Natural killer cell (primary cell): Measurements from ENCODE around the gene UQCRHL. TPM values are rescaled to one million over a fixed set of nuclear protein-coding genes. Genes with fewer than 3 reads are reported as not detected.

Experiments
- ATAC-seq, 3 donors: fragments of 150-1000 bp in 2 of 3; fragments of 200-7000 bp in 1 of 3; cut with Tn5 transposase; 1 replicate in 1 of 3; 2 replicates in 2 of 3; pipeline ENCODE4 v1.10.0; 2021; ENCODE audit warnings: mild to moderate bottlenecking in 2 of 3, moderate library complexity in 2 of 3
- DNase-seq, 2 donors: peaks; one replicate each; pipeline versions ENCODE4 v3.0.0 to v3.0.0-alpha.2; 2013 to 2021; ENCODE audit warnings: mixed read lengths in 1 of 2
- H3K27ac ChIP-seq: one replicate; pipeline ENCODE4 v1.5.1; 2013; ENCODE audit warnings: mild to moderate bottlenecking, low read length
- H3K27me3 ChIP-seq: one replicate; pipeline ENCODE4 v1.6.1; 2013; ENCODE audit warnings: low read length; ENCODE audit not compliant: control insufficient read depth, insufficient read depth
- H3K36me3 ChIP-seq: one replicate; pipeline ENCODE4 v1.6.1; 2013; ENCODE audit warnings: low read length; ENCODE audit not compliant: control insufficient read depth, insufficient read depth
- H3K4me1 ChIP-seq: one replicate; pipeline ENCODE4 v1.6.1; 2013; ENCODE audit warnings: low read length; ENCODE audit not compliant: control insufficient read depth, insufficient read depth
- H3K4me3 ChIP-seq: one replicate; pipeline ENCODE4 v1.5.1; 2013; ENCODE audit warnings: low read length
- H3K9me3 ChIP-seq: one replicate; pipeline ENCODE4 v1.6.1; 2013; ENCODE audit warnings: low read length; ENCODE audit not compliant: control insufficient read depth, insufficient read depth
- H3K27ac Mint-ChIP-seq, 2 donors: one replicate each; pipeline ENCODE4 v1.8.0; 2022; ENCODE audit warnings: mild to moderate bottlenecking in 2 of 2, mixed read lengths in 2 of 2, moderate library complexity in 1 of 2
- H3K27me3 Mint-ChIP-seq, 2 donors: one replicate each; pipeline ENCODE4 v1.8.0; 2022; ENCODE audit warnings: low read depth in 2 of 2, mixed read lengths in 2 of 2
- H3K36me3 Mint-ChIP-seq: one replicate; pipeline ENCODE4 v1.8.0; 2022; ENCODE audit warnings: mixed read lengths
- H3K4me1 Mint-ChIP-seq, 2 donors: one replicate each; pipeline ENCODE4 v1.8.0; 2022; ENCODE audit warnings: mixed read lengths in 2 of 2
- H3K4me3 Mint-ChIP-seq: one replicate; pipeline ENCODE4 v1.8.0; 2022; ENCODE audit warnings: mild to moderate bottlenecking, moderate library complexity, mixed read lengths
- H3K9me3 Mint-ChIP-seq, 2 donors: one replicate each; pipeline ENCODE4 v1.8.0; 2022; ENCODE audit warnings: mixed read lengths in 2 of 2
- WGBS: methylation state at CpG from one replicate; pipeline ENCODE4 v1.1.7; 2013; ENCODE audit warnings: missing lambda C conversion rate; ENCODE audit not compliant: insufficient coverage; 5-methylcytosine and 5-hydroxymethylcytosine counted together
- intact Hi-C: fragments of 100-400 bp; cut with micrococcal nuclease; formaldehyde crosslinking; loops from one replicate; pipeline ENCODE4 v1.14.2; 2022
- total RNA-seq, 4 donors: library from RNA; stranded (reverse); fragments of 120-200 nt in 1 of 4; gene quantifications; one replicate each; pipeline versions ENCODE4 v1.2.3 to v1.2.4, GENCODE V29; 2013 to 2022
- TF ChIP-seq, protein P1 (sequence below): fragments of 200-600 bp; IDR thresholded peaks from one replicate; pipeline ENCODE4 v1.8.0; 2022; ENCODE audit warnings: antibody characterized with exemption

Gene UQCRHL
- total RNA-seq, 3 donors from 2014 or later (not counting 1 experiment from before 2014, with no cell fraction given) = 0.87 to 1.2 (median 1.0) TPM

DNA sequence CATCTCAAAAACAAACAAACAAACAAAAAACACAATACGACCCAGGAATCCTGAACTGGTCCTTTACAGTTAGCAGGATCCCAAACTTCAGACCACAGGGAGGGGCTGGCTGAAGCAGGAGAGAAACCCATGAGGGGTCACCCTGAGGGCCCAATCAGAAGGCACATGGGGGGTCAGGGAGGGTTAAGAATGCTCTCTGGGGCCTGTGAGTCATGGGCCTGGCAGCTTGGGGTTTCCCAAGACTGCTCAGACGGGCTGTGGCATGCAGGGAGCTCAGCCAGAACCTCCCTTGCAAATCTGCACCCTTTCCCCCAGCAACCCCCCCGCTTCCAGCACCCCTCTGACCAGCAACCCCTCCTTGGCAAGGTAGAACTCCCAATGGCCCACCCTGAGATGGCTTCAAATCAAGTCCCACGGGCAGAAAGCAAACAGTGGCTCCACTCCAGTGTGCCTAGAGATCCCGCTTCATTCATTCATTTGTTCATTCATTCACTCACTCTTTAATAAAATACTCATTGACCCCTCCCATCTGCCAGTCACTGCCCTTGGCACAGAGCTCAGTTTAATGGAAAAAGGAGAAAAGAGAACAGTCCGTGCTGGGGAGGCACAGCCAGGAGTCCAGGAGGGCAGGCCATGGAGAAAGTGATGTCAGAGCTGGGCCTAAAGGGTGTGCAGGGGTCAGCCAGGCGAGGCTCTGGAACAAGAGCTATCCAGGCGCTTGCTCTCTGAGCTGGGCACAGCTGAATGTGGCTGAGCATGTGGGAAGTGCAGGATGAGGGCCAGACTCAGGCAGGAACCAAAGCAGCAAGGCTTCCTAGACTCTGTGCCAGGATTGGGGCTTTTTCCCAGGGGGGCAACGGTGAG is 8.2 kb downstream of the UQCRHL start:
- 68% methylated on average over 9 of the region's 9 CpGs for WGBS
- H3K27me3 Mint-ChIP-seq = peaks cover 0 to 16% of the 10 kb centered on the region in 2 donors

DNA sequence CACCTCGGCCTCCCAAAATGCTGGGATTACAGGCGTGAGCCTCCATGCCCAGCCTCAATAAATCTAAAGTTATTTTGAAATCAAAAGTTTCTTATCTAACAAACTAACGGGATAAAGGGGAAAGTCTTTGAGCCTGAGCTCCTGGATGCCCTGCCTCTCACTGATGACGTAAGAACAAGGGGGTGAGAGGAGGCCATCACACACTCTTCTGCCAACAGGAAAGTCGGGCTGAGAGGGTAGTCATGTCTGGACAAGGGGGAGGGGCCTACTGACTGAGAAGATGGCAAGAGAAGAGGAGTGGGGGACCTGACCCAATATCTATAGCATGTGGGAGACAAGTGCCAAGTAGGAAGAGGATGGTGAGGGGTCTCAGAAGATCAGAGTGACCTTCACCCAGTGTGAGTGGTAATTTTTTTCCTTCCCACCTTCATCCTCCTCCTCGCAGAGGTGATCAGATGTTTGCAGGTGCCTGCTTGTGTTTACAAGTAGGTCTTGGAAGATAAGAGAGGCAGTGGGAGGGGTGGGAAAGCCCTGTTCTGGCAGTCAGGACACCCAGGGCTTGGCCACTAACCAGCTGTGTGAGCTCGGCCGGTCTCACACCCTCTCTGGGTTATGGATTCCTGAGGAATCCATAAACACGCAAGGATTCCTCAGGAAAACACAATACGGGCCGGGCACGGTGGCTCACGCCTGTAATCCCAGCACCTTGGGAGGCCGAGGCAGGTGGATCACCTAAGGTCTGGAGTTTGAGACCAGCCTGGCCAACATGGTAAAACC is 9.6 kb downstream of the UQCRHL start:
- H3K9me3 Mint-ChIP-seq = no peaks in the 10 kb centered on the region
- H3K4me3 ChIP-seq = no peak overlapping the region
- 87% methylated on average over 14 of the region's 14 CpGs for WGBS
- H3K4me1 Mint-ChIP-seq = no peaks in the 10 kb centered on the region
- H3K9me3 ChIP-seq = no peaks in the 10 kb centered on the region
- intact Hi-C loops = no loop called here
- no peak overlapping the region for H3K4me3 Mint-ChIP-seq
- ATAC-seq = no peak
- TF ChIP-seq, protein P1, sequence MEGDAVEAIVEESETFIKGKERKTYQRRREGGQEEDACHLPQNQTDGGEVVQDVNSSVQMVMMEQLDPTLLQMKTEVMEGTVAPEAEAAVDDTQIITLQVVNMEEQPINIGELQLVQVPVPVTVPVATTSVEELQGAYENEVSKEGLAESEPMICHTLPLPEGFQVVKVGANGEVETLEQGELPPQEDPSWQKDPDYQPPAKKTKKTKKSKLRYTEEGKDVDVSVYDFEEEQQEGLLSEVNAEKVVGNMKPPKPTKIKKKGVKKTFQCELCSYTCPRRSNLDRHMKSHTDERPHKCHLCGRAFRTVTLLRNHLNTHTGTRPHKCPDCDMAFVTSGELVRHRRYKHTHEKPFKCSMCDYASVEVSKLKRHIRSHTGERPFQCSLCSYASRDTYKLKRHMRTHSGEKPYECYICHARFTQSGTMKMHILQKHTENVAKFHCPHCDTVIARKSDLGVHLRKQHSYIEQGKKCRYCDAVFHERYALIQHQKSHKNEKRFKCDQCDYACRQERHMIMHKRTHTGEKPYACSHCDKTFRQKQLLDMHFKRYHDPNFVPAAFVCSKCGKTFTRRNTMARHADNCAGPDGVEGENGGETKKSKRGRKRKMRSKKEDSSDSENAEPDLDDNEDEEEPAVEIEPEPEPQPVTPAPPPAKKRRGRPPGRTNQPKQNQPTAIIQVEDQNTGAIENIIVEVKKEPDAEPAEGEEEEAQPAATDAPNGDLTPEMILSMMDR = no peak
- no peaks in the 10 kb centered on the region for H3K4me1 ChIP-seq
- DNase-seq = no peak
- no peaks in the 10 kb centered on the region for H3K36me3 ChIP-seq
- no peak overlapping the region for H3K27ac ChIP-seq
- H3K27me3 Mint-ChIP-seq = peaks cover 0 to 16% of the 10 kb centered on the region in 2 donors
- no peaks in the 10 kb centered on the region for H3K27me3 ChIP-seq
- no peak overlapping the region for H3K27ac Mint-ChIP-seq
- H3K36me3 Mint-ChIP-seq = no peaks in the 10 kb centered on the region

More for the DNA sequence above, 8.2 kb downstream of the UQCRHL start:
- intact Hi-C loops = no loop called here
- no peaks in the 10 kb centered on the region for H3K4me1 Mint-ChIP-seq
- Histone ChIP-seq H3K27ac (no peak overlapping the region), H3K4me1 (no peaks in the 10 kb centered on the region), H3K4me3 (no peak overlapping the region), H3K27me3 (no peaks in the 10 kb centered on the region), H3K9me3 (no peaks in the 10 kb centered on the region), H3K36me3 (no peaks in the 10 kb centered on the region)
- TF ChIP-seq, protein P1 = no peak
- no peaks in the 10 kb centered on the region for H3K9me3 Mint-ChIP-seq
- ATAC-seq = peak in 1 of 3 donors; percentile 29
- no peak for DNase-seq
- no peak overlapping the region for H3K27ac Mint-ChIP-seq
- H3K4me3 Mint-ChIP-seq = no peak overlapping the region
- no peaks in the 10 kb centered on the region for H3K36me3 Mint-ChIP-seq

DNA sequence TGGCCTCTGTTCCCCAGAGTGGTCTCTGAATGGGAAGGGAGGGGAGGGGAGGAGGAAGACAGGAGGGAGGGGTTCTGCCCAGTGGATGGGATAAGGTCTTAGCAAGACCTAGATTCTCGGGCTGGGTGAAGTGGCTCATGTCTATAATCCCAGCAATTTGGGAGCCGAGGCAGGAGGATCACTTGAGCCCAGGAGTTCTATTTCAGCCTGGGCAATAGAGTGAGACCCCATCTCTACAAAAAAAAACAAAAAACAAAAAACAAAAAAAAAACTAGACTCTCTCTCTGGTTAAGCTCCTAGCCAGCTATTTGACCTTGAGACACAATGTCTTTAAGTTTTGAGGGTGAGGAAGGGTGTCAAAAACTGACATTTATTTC is 11.4 kb downstream of the UQCRHL start:
- intact Hi-C loops = no loop called here
- no peaks in the 10 kb centered on the region for H3K36me3 ChIP-seq
- H3K27me3 Mint-ChIP-seq = peaks cover 0 to 11% of the 10 kb centered on the region in 2 donors
- peaks cover 5% of the 10 kb centered on the region in 2 donors for H3K4me1 Mint-ChIP-seq
- WGBS = 96% methylated on average over 2 of the region's 2 CpGs
- no peak overlapping the region for H3K4me3 Mint-ChIP-seq
- ATAC-seq = no peak
- TF ChIP-seq, protein P1 = no peak
- H3K9me3 Mint-ChIP-seq = no peaks in the 10 kb centered on the region
- H3K4me3 ChIP-seq = no peak overlapping the region
- H3K27me3 ChIP-seq = no peaks in the 10 kb centered on the region
- no peaks in the 10 kb centered on the region for H3K9me3 ChIP-seq
- no peaks in the 10 kb centered on the region for H3K36me3 Mint-ChIP-seq
- H3K4me1 ChIP-seq = peaks cover 5% of the 10 kb centered on the region
- no peak for DNase-seq
- no peak overlapping the region for H3K27ac Mint-ChIP-seq
- no peak overlapping the region for H3K27ac ChIP-seq
